HG03442 (cell line): ENCODE results near the gene BBS10.
"Not testable (repeated sequence)": the region's sequence is repeated elsewhere in the genome, so short reads cannot be mapped to it uniquely, and the experiment has no call there.

ENCODE experiments used
- ATAC-seq: cut with Tn5 transposase; IDR thresholded peaks from one replicate; pipeline ENCODE4 v1.9.1; 2021; ENCODE audit warnings: mild to moderate bottlenecking, moderate library complexity; ENCODE audit not compliant: unreplicated experiment

The BBS10 gene

GRCh38 chr12:76332606-76333005 lies 15.6 kb downstream of the BBS10 start:
- ATAC-seq: no peak

DNA sequence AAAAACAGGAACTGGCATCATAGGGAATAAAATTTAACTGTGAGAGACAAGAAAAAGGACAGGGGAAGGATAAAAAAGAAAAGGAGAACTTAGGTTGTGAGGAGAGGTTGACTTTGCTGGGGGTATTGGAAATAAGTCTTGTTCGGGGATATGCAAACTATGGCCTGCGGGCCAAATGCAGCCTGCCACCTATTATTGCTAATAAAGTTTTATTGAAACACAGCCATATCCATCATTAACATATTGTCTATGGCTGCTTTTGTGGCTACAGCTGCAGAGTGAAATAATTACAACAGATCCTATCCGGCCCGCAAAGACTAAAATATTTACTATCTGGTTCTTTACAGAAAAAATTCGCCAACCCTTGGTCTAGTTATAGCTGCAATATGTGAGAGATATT lies 18.6 kb downstream of the BBS10 start:
- ATAC-seq: no peak

GRCh38 chr12:76329159-76329558 lies 19.1 kb downstream of the BBS10 start:
- ATAC-seq: no peak

- not testable (repeated sequence) for ATAC-seq
These were observed 28.5 kb downstream of the BBS10 start for GRCh38 chr12:76319595-76320319.

DNA sequence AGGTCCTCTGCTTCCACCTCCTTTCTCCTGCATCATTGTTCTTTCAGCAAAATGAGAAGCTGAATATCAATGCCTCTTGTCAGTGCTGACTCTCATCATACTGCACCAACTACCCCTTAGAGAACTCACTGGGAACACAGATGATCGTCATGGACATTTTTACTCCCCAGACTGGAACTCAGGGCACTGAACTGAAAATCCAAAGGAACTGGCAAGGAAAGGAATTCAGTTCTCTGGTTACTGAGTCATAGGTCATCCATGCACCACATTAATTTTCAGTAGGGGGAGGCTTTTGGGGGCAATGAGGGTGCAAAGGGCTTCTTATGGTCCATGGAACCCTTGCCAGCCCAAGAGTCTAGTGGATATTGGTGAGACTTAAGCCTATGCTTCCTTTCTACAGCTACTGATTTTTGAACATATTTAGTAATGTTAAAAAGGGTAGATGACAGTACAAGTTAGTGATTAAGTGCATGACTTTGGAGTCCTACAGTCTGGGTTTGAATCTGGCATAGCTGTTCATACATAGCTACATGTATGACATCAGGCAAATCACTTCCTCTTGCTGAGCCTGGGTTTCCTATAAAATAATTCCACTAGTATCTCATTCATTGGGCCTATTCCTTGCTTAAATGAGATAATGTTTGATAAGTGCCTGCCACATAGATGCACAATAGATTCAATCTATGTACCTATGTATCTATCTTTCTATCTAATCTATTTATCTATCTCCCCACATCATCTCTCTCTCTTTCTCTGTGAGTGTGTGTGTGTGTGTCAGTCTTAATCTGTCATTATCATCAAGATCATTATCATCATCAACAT lies 29.2 kb downstream of the BBS10 start:
- no peak for ATAC-seq

GRCh38 chr12:76317976-76318375 lies 30.2 kb downstream of the BBS10 start:
- no peak for ATAC-seq

DNA sequence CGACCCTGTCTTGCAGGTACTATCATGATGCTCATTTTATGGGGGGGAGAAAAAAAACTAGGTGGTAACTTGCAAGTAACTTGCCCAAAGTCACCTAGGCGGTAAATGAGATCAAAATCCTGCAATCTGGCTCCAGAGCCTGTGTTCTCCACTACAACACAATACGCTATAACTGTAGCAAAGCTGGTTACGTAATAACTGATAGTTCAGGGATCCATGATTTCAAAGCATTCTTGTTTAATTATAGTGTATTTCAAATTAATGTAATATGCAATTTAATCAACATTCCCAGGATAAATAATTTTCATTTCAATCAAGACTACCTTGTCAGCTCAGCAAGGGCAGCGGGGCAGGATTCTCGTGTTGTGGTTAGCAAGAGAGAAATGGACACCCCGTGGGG lies 31.7 kb downstream of the BBS10 start:
- ATAC-seq: no peak

DNA sequence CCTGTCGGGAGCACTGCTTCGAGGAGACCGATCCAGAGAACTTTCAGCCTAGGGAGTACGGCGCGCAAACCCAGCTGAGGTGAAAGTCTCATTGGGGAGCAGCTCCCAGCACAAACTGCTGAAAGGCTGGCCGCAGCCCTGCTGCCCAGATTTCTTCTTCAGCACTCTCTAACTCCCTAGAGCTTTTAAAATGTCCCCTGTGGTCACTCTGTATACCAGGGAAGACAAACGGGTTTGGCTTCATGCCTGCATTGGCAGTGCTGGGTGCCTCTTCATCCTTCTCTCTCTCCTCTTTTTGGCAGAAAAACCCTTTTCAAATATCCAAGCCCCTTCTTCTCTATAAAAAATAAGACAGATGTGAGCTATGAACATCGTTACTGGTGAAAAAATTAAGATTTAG lies 34.9 kb downstream of the BBS10 start:
- no peak for ATAC-seq

GRCh38 chr12:76312315-76312714 lies 35.9 kb downstream of the BBS10 start:
- ATAC-seq: no peak

- ATAC-seq: no peak
These were observed 36.4 kb downstream of the BBS10 start for GRCh38 chr12:76311796-76312195.

DNA sequence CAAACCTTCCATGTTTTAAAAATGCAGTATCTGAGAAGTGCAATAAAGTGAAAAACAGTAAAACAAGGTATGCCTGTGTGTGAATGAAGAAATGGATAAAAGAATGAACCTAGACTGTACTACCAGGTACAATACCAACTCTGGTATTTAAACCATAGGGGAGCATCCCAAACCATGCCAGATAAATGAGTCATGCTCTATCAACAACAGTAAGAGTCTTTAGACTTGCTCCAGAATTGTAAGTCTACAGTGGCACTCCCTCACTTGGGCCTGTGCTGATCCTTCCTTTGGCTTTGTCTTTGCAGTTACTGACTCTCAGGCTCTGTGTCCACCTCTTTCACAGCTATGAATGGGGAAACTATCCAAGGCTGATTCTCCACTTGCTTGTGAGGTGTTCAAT lies 38.1 kb downstream of the BBS10 start:
- ATAC-seq: no peak

DNA sequence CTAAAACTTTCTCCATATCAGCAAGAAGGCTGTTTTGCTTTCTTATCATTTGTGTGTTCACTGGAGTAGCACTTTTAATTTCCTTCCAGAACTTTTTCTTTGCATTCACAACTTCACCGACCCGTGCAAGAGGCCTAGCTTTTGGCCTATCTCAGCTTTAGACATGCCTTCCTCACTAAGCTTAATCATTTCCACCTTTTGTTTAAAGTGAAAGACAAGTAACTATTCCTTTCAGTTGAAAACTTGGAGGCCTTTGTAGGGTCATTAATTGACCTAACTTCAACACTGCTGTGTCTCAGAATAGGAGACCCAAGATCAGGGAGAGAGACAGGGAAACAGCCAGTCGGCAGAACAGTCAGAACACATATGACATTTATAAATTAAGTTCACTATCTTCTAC lies 39.3 kb downstream of the BBS10 start:
- no peak for ATAC-seq

- no peak for ATAC-seq
These were observed 41.1 kb downstream of the BBS10 start for GRCh38 chr12:76307083-76307482.

GRCh38 chr12:76303989-76304460 lies 44.2 kb downstream of the BBS10 start:
- ATAC-seq: no peak

GRCh38 chr12:76303365-76303764 lies 44.9 kb downstream of the BBS10 start:
- ATAC-seq: no peak

DNA sequence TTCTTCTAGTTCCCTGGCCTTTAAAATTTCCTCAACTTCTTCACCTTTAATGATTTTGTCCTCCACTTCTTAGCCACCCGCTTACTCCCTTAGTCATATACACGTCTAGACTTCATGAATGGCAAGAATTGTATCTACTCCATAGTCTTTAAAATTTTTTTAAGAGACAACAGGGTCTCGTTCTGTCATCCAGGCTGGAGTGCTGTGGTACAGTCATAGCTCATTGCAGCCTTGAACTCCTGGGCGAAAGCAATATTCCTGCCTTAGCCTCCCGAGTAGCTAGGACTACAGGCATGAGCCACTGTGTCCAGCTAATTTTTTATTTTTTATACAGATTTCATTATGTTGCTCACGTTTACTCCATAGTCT lies 47.9 kb downstream of the BBS10 start:
- no peak for ATAC-seq

DNA sequence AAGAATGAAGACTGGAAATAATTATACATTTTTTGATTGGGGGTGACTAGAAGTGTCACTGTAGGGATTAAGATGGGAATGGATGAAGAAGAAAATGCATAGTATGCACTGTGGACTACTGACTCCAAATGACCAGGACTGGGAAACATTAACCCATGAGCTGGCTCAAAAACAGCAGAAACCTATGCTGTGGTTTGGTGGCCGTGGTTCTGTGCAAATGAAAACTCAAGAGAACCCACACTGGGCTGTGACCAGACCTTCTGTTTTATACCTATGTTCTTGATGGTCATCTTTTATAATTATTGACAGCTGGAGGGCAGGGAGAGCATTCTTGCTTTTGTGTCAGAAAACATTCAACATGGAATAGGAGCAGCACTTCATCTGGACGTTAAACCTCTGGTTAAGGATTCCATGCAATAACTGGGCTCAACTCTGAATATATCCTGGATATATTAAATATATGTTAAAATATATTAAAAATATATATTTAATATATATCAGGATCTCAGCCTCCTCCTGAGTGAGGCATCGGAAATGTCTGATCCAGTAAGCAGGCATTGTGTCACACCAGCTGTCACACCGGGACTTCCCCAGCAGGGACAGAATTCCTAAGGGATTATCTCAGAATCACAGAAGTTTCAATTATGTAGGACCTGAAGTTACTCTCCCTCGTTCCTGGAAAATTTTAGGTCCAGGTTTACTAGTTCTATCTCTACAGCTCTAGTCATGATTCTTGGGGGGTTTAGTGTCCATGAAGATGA lies 48.5 kb downstream of the BBS10 start:
- no peak for ATAC-seq
